Measurements from ENCODE around the gene SUCO. TPM values are rescaled to one million over a fixed set of nuclear protein-coding genes. Genes with fewer than 3 reads are reported as not detected.

The SUCO gene
- total and polyA plus RNA-seq, 2 of the 8 experiments (the other 6 are each of a cell fraction or from before 2014, with no cell fraction given) = 8.3 to 35.8 TPM

- no peak for TF ChIP-seq E2F6 (IDR thresholded peaks at IDR 0.05)
- no peak for TF ChIP-seq EP300 (IDR thresholded peaks at IDR 0.05; ENCODE audit: borderline replicate concordance in 1 of 2, low read depth in 2 of 2, low read length in 2 of 2)
- no peak for TF ChIP-seq SAP30 (IDR thresholded peaks at IDR 0.05; ENCODE audit: insufficient read depth, insufficient replicate concordance, low read length)
- TF ChIP-seq TAF1 (IDR thresholded peaks at IDR 0.05; ENCODE audit: low read depth, low read length) = no peak
- no peak for TF ChIP-seq BRCA1 (IDR thresholded peaks at IDR 0.05; ENCODE audit: low read depth, low read length)
- no peak for TF ChIP-seq KDM1A (IDR thresholded peaks at IDR 0.05; ENCODE audit: borderline replicate concordance, low read length)
- TF ChIP-seq CREB1 (IDR thresholded peaks at IDR 0.05) = no peak
- no peak for TF ChIP-seq KDM4A (IDR thresholded peaks at IDR 0.05; ENCODE audit: low read depth, low read length, severe bottlenecking)
- no peak for TF ChIP-seq CTBP2 (IDR thresholded peaks at IDR 0.05; ENCODE audit: borderline replicate concordance, insufficient read depth, insufficient read length, low read length)
Observed at GRCh38 chr1:172545396-172546004, 12.6 kb downstream of the SUCO start (continued).
